KG1 (cell line): ENCODE measurements around the gene ANKRD66.
"Not testable (repeated sequence)": the region's sequence is repeated elsewhere in the genome, so short reads cannot be mapped to it uniquely, and the experiment has no call there.

Experiments used
- DNase-seq: peaks from one replicate; lab custom pipeline; 2025; lab: John Stamatoyannopoulos, UW

ANKRD66 gene

DNA sequence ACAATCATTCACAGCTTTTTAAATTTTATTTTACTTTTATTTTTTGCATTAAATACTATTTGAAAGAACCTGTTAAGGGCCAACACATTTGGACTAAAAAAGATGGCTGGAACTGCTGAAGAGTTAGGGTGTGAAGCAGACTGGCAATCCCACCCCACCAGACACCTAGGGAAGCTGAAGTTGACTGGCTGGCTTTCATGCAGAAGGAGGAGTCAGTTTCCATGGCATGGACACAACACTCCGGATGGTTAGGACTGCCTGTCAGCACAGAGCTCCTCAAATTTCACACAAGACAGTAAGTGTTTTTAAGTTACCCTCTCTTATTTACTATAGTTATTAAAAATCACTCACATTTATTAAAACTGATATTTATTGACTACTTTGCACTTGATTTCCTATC is at the start of gene ANKRD66:
Gene ANKRD66, plus strand, starts transcription at position 238 of the 400 bp plus-strand sequence. CDS start 5,016 bp downstream, outside the sequence.
- DNase-seq: no peak

- no peak for DNase-seq
Observed at GRCh38 chr6:46699970-46700369, 46.8 kb upstream of the ANKRD66 start.

DNA sequence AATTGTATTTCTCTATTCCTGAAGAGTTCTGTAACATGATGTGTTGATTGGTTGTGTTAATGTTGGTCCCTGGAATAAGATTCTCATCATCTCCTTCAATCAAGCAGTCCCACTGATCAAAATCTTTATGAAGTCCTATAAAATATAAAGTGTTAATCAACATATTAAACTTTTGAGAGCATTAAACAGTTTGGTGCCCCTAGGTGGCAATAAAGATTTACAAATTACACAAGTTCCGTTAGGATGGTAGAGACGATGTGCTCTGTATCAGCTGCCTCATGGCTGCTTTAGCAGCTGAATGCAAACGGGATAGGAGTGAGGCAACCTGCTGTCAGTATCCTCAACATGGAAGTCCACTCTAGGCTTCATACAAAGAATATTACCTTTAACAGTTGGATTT is 42.2 kb upstream of the ANKRD66 start:
- no peak for DNase-seq

GRCh38 chr6:46706464-46706863 is 40.3 kb upstream of the ANKRD66 start:
- DNase-seq: no peak

- no peak for DNase-seq
Observed at GRCh38 chr6:46711491-46711890, 35.2 kb upstream of the ANKRD66 start.

GRCh38 chr6:46715141-46715540 is 31.6 kb upstream of the ANKRD66 start:
- no peak for DNase-seq

DNA sequence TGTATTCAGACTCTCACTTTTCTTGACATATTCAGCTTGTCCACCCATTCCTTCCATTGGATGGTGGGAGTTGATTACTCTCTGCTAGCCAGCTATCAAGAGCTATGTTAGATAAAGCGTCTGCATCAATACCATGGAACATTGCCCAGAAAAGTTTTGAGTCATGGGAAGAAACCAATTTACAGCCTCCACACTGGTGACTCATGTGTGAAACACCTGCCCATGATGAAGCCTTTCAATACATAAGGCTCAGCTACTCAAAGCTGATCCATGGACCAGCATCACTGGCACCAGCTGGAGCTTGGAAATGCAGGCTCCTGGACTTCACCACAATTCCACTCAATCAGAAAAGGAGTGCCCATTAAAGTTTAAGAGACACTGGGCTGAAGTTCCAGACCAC is 27.6 kb upstream of the ANKRD66 start:
- DNase-seq: no peak

GRCh38 chr6:46720401-46720800 is 26.3 kb upstream of the ANKRD66 start:
- DNase-seq: no peak

DNA sequence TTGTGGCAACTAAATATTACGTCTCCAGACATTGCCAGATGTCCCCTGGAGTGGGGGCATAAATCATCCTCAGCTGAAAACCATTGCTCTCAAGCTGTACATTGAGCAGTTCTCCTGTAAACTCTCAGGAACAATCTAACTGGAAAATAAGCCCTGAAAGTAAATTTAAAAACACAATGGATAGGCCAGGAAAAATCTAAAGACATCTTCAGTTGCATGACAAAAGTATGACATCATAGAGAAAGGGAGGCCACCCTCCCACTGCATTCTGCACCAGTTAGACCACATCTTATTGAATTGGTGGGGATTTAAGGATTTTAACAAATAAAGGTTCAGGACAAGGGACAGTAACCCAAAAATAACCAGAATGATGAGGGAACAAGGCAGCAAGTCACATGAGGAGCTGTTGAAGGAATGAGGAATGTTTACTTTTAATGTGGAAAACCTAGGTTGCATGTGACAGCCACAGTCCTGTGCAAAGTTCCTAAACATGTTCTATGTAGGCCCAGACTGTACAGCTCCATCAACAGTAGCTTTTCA is 16.9 kb upstream of the ANKRD66 start:
- no peak for DNase-seq

GRCh38 chr6:46730921-46731461 is 15.7 kb upstream of the ANKRD66 start:
- DNase-seq: no peak

DNA sequence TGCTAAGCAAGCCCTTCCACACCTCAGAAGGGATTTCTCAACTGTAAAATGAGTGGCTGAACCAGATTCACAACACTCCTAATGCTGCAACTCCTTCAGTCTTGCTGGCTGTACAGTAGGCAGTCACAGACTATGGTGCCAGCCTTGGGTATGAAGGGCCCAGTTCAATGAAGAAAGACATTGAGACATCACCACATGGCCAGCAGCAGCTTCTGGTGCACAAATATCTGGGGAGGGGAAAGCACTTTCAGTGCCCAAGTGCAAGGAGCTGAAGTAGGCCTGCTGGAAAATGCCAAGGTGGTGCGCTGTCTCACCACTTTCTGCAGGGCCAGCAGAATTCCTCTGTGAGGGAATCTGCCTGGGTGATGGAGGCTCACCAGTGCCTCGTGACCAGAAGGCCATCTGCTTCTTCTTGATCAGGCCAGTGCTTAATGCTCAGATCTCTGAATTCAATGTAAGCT is 13.4 kb upstream of the ANKRD66 start:
- no peak for DNase-seq

DNA sequence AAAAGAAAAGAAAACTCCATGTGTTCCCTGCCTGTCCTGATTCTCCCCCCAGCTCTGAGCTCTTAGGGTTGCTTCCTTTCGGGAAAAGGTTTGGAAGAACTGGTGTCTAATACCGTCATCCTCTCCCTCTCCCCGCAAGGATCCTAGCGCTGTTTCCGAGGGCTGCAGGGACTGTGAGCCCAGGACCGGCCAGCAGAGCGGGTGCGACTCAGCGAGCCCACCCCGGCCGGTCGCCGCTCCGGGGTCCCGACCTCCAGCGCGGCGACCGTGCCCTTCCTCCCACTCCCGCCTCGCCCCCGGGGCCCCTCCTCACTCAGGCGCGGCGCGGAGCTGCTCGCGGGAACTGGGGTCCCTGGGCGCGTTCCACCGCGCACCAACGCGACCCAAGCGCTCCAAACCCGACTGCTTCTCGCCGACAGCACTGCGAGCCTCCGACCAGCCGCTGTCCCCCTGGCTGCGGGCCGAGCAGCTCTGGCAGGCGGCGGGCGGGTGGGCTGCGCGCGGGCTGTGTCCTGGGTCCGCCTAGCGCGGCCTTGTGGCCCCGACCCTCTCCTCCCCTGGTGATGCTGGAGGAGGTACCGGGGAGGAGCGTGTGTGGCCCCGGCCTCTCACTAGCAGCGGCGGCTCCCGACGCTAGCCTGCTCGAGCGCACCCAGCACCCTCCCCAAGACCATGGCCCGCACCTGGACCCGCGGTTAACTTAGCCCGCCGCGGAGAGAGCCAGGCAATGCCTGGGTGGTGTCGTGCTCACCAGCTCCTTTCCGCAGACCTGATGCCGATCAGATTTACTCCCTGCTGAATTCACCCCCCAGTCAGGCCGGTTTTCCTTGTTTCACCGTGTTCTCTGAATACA is 11.6 kb upstream of the ANKRD66 start, which contains the start of gene PLA2G7:
Gene PLA2G7, minus strand, starts transcription at position 509 of the 853 bp plus-strand sequence. CDS start 12,484 bp downstream, outside the sequence.
- no peak for DNase-seq

- no peak for DNase-seq
Observed at GRCh38 chr6:46735720-46736031, 11.1 kb upstream of the ANKRD66 start.

DNA sequence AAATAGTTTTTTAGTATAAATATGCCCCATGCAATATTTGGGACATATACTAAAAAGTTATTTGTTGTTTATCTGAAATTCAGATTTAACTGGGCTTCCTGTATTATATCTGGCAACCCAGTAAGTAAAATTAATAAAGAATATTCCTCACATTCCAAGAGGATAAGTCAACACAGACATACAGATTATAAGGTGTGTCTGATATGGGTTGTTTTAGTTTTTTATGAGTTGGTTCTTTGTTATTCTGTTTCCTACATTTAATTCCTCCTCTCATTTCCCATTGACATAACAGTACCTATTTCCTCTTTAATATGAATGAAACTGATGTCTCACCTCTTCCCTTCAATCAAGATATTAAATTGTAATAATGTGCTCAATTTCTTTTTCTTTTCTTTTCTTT is 9.8 kb upstream of the ANKRD66 start:
- no peak for DNase-seq

GRCh38 chr6:46741482-46741881 is 5.3 kb upstream of the ANKRD66 start:
- DNase-seq: no peak

DNA sequence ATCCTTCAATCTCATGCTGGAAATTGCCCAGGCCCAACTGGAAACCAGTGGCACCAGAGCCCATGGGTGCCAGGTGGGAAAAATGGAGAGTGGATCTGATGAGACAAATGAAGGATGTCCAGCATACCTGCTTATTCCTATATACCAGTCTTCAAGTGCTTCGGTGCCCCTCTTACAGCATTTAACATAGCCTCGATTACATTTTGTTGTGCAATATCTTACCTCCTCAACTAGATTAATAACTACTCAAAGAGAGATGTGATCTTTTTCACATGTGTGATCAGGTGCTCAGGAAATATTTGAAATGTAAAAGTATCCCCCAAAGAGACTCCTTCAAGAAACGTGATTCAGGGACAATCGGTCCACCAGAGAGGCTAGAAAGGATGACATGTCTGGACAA is 4.8 kb upstream of the ANKRD66 start:
- no peak for DNase-seq

- DNase-seq: no peak
Observed at GRCh38 chr6:46743425-46744158, 3.1 kb upstream of the ANKRD66 start.

DNA sequence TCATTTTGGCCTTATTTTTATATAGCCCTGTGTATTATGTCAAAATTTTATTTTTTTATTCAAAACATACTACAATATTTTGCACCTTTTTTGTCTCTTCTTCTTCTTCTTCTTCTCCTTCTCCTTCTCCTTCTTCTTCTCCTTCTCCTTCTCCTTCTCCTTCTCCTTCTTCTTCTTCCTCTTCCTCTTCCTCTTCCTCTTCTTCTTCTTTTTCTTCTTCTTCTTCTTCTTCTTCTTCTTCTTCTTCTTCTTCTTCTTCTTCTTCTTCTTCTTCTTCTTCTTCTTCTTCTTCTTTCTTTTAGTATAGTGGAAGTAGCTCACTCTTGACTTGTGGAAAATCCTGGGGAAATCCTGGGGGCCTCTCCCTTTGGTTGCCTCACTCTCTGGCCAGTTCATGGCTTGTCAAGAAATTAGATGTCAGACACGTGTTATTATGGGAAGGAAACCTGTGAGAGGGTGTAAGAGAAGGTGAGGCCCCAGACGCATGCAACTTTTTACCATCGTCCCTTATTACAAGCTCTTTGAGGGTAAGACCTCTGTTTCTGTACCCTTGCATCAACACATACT is 2.5 kb upstream of the ANKRD66 start:
- not testable (repeated sequence) for DNase-seq

DNA sequence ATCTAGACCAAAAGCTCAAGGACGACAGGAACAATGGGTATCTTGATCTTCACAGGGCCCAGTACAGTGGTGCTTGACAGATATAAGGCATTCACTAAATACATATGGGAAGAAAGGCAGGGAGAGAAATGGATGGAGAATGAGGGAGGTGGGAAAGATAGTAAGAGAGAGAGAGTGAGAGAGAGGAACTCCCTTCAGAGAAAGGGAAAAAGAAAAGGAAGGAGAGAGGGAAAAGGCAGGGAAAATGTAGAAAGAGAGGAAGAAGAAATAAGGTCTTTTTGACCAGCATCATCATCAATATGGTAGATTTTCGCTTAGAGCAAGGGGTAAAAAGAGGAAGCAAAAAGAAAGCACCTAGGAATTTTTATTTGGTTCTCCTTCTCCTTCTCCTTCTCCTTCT is 760 bp upstream of the ANKRD66 start:
- DNase-seq: no peak

DNA sequence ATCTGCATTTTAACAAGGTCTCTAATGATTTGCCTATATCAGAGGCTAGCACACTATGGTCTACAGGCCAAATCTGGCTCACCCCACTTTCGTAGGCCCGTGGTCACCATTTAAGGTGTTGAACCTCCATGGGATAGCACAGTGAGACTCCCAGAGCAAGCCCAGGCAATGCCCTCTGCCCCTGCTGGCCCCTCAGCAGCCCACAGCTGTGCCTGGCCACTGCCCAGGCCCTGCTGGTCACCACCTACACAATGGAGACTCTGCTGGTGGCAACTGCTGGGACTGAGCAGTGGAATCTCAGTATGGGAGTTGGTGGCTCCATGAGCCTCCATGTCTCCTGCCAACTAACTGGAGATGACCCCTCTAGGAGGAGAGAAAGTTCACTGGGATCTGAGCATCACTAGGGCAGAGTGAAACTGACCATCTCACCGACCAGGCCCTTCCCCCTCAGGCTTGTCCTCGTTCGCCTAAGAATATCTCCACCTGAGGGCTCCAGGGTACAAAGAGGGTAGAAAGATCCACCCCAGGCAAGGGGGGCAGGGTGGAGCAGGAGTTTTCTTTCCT is 2.3 kb downstream of the ANKRD66 start:
- no peak for DNase-seq

DNA sequence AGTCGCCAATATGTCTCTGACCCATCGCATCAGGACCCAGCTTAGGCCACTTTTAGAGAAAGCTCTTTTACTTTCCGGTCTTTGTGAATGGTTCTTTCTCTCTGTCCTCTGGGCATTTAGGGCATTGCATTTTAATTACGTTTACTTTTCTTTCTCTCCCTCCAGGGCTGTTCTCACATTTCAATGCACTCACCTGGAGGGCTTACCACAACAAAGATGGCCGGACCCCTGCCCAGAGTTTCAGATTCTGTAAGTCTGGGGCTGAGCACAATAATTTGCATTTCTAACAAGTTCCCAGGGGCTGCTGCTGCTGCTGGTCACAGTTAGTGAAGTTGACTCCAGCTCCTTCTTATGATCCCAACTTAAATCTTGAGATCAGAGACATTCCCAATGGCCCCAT is 3.0 kb downstream of the ANKRD66 start:
- DNase-seq: no peak

GRCh38 chr6:46751658-46752057 is 4.9 kb downstream of the ANKRD66 start:
- no peak for DNase-seq
